ENCODE data around the gene FANCE.

Gene FANCE

GRCh38 chr6:35453236-35453635 is 1.1 kb downstream of the FANCE start:
- H3K9ac ChIP-seq: no peak overlapping the region
- H2AFZ ChIP-seq (ENCODE audit: low read depth): no peak overlapping the region
- no peak for TF ChIP-seq CTCF (conservative IDR thresholded peaks at IDR 0.05; ENCODE audit: low read depth, low read length)
- H3K4me2 ChIP-seq: peak overlapping the region; percentile 87
- H3K4me1 ChIP-seq (ENCODE audit: low read depth, poor library complexity, severe bottlenecking): peaks cover 45% of the 10 kb centered on the region
- no peaks in the 10 kb centered on the region for H3K27me3 ChIP-seq (ENCODE audit: insufficient read depth, low read depth)
- H3K79me2 ChIP-seq (ENCODE audit: insufficient read depth, low read depth): peaks cover 10% of the 10 kb centered on the region; the same call in 1 of the 2 replicates
- no peaks in the 10 kb centered on the region for H3K36me3 ChIP-seq (ENCODE audit: insufficient read depth)
- no peak overlapping the region for H3K4me3 ChIP-seq (IDR thresholded peaks at IDR 0.05; ENCODE audit: insufficient read depth, low read depth, low read length)
- H4K20me1 ChIP-seq (ENCODE audit: insufficient read depth): no peaks in the 10 kb centered on the region
- H3K27ac ChIP-seq: no peak overlapping the region

GRCh38 chr6:35454391-35455110 is 2.4 kb downstream of the FANCE start:
- H2AFZ ChIP-seq (ENCODE audit: low read depth): no peak overlapping the region
- no peak overlapping the region for H3K27ac ChIP-seq
- H3K27me3 ChIP-seq (ENCODE audit: insufficient read depth, low read depth): no peaks in the 10 kb centered on the region
- no peak overlapping the region for H3K4me3 ChIP-seq (IDR thresholded peaks at IDR 0.05; ENCODE audit: insufficient read depth, low read depth, low read length)
- H3K36me3 ChIP-seq (ENCODE audit: insufficient read depth): no peaks in the 10 kb centered on the region
- no peaks in the 10 kb centered on the region for H4K20me1 ChIP-seq (ENCODE audit: insufficient read depth)
- H3K79me2 ChIP-seq (ENCODE audit: insufficient read depth, low read depth): peaks cover 10% of the 10 kb centered on the region; the same call in 1 of the 2 replicates
- no peak overlapping the region for H3K9ac ChIP-seq
- no peak for TF ChIP-seq CTCF (conservative IDR thresholded peaks at IDR 0.05; ENCODE audit: low read depth, low read length)
- peak overlapping the region; percentile 20; the same call in 1 of the 2 replicates for H3K4me2 ChIP-seq
- H3K4me1 ChIP-seq (ENCODE audit: low read depth, poor library complexity, severe bottlenecking): peaks cover 47% of the 10 kb centered on the region

- Histone ChIP-seq H3K79me2 (ENCODE audit: insufficient read depth, low read depth) (peaks cover 8% of the 10 kb centered on the region; the same call in 1 of the 2 replicates), H3K27ac (no peak overlapping the region), H3K36me3 (ENCODE audit: insufficient read depth) (no peaks in the 10 kb centered on the region), H4K20me1 (ENCODE audit: insufficient read depth) (no peaks in the 10 kb centered on the region), H3K9ac (no peak overlapping the region), H3K27me3 (ENCODE audit: insufficient read depth, low read depth) (no peaks in the 10 kb centered on the region), H3K4me3 (IDR thresholded peaks at IDR 0.05; ENCODE audit: insufficient read depth, low read depth, low read length) (no peak overlapping the region), H3K4me2 (no peak overlapping the region), H2AFZ (ENCODE audit: low read depth) (no peak overlapping the region), H3K4me1 (ENCODE audit: low read depth, poor library complexity, severe bottlenecking) (peaks cover 33% of the 10 kb centered on the region)
- TF ChIP-seq CTCF (conservative IDR thresholded peaks at IDR 0.05; ENCODE audit: low read depth, low read length): no peak
These were observed 5.8 kb downstream of the FANCE start for GRCh38 chr6:35457907-35458306.

GRCh38 chr6:35461270-35461669 is 9.1 kb downstream of the FANCE start:
- no peak overlapping the region for H3K9ac ChIP-seq
- no peaks in the 10 kb centered on the region for H3K79me2 ChIP-seq (ENCODE audit: insufficient read depth, low read depth)
- H3K4me3 ChIP-seq (IDR thresholded peaks at IDR 0.05; ENCODE audit: insufficient read depth, low read depth, low read length): no peak overlapping the region
- H3K36me3 ChIP-seq (ENCODE audit: insufficient read depth): no peaks in the 10 kb centered on the region
- no peak overlapping the region for H3K27ac ChIP-seq
- TF ChIP-seq CTCF (conservative IDR thresholded peaks at IDR 0.05; ENCODE audit: low read depth, low read length): no peak
- no peaks in the 10 kb centered on the region for H4K20me1 ChIP-seq (ENCODE audit: insufficient read depth)
- H3K4me2 ChIP-seq: no peak overlapping the region
- no peak overlapping the region for H2AFZ ChIP-seq (ENCODE audit: low read depth)
- no peaks in the 10 kb centered on the region for H3K27me3 ChIP-seq (ENCODE audit: insufficient read depth, low read depth)
- H3K4me1 ChIP-seq (ENCODE audit: low read depth, poor library complexity, severe bottlenecking): peaks cover 13% of the 10 kb centered on the region

Data from KMS-11 (cell line).